IPS-18c (cell line): ENCODE measurements around the gene GABRB3.

ENCODE experiments used
- H3K4me3 ChIP-seq: 2 replicates; pipeline ENCODE4 v1.7.0; 2013; ENCODE audit warnings: low read depth, mild to moderate bottlenecking, low read length, moderate library complexity; ENCODE audit not compliant: insufficient read depth
- H3K9me3 ChIP-seq: one replicate; pipeline ENCODE4 v1.6.1; 2013; ENCODE audit warnings: mild to moderate bottlenecking, low read length, moderate library complexity; ENCODE audit not compliant: control insufficient read depth, insufficient read depth

Gene GABRB3

GRCh38 chr15:26561130-26561529 lies 211.7 kb downstream of the GABRB3 start:
- Histone ChIP-seq H3K9me3 (no peaks in the 10 kb centered on the region), H3K4me3 (no peak overlapping the region)

- Histone ChIP-seq H3K9me3 (no peaks in the 10 kb centered on the region), H3K4me3 (no peak overlapping the region)
These were observed 217.0 kb downstream of the GABRB3 start for GRCh38 chr15:26555898-26556297.

GRCh38 chr15:26551473-26551872 lies 221.4 kb downstream of the GABRB3 start:
- no peaks in the 10 kb centered on the region for H3K9me3 ChIP-seq
- no peak overlapping the region for H3K4me3 ChIP-seq

GRCh38 chr15:26550880-26551279 lies 222.0 kb downstream of the GABRB3 start:
- no peaks in the 10 kb centered on the region for H3K9me3 ChIP-seq
- no peak overlapping the region for H3K4me3 ChIP-seq

GRCh38 chr15:26537663-26538062 lies 235.2 kb downstream of the GABRB3 start:
- H3K9me3 ChIP-seq: no peaks in the 10 kb centered on the region
- no peak overlapping the region for H3K4me3 ChIP-seq

GRCh38 chr15:26531489-26531888 lies 241.4 kb downstream of the GABRB3 start:
- H3K4me3 ChIP-seq: no peak overlapping the region
- H3K9me3 ChIP-seq: no peaks in the 10 kb centered on the region

- Histone ChIP-seq H3K9me3 (no peaks in the 10 kb centered on the region), H3K4me3 (no peak overlapping the region)
These were observed 247.8 kb downstream of the GABRB3 start for GRCh38 chr15:26525096-26525495.

- peaks cover 4% of the 10 kb centered on the region for H3K9me3 ChIP-seq
- no peak overlapping the region for H3K4me3 ChIP-seq
These were observed 251.1 kb downstream of the GABRB3 start for GRCh38 chr15:26521691-26522198.

- H3K9me3 ChIP-seq: peaks cover 4% of the 10 kb centered on the region
- H3K4me3 ChIP-seq: no peak overlapping the region
These were observed 251.7 kb downstream of the GABRB3 start for GRCh38 chr15:26521130-26521529.

- Histone ChIP-seq H3K9me3 (peaks cover 4% of the 10 kb centered on the region), H3K4me3 (no peak overlapping the region)
These were observed 254.0 kb downstream of the GABRB3 start for GRCh38 chr15:26518885-26519284.

GRCh38 chr15:26516102-26516980 lies 256.5 kb downstream of the GABRB3 start:
- peaks cover 4% of the 10 kb centered on the region for H3K9me3 ChIP-seq
- no peak overlapping the region for H3K4me3 ChIP-seq

- no peaks in the 10 kb centered on the region for H3K9me3 ChIP-seq
These were observed 268.9 kb downstream of the GABRB3 start for GRCh38 chr15:26504009-26504408.

More at GRCh38 chr15:26504009-26504408, 268.9 kb downstream of the GABRB3 start:
- H3K4me3 ChIP-seq: no peak overlapping the region
